ENCODE data around the gene CCDC78. TPM values are rescaled to one million over a fixed set of nuclear protein-coding genes. Genes with fewer than 3 reads are reported as not detected.

The CCDC78 gene
- total and polyA plus RNA-seq, 2 of the 13 experiments (the other 11 are each of a cell fraction or from before 2014, with no cell fraction given): 0.53 to 1.5 TPM

GRCh38 chr16:674968-675883 is 51.0 kb downstream of the CCDC78 start, which contains the start of gene RHBDL1 (continued):
- TF ChIP-seq ZNF747 (CRISPR knock-in tag; IDR thresholded peaks at IDR 0.05; ENCODE audit: borderline replicate concordance): no peak
- TF ChIP-seq ZNF790 (CRISPR knock-in tag; IDR thresholded peaks at IDR 0.05; ENCODE audit: borderline replicate concordance): no peak
- TF ChIP-seq HNF1B (CRISPR knock-in tag; IDR thresholded peaks at IDR 0.05): no peak
- TF ChIP-seq MIER3 (CRISPR knock-in tag; IDR thresholded peaks at IDR 0.05; ENCODE audit: borderline replicate concordance): no peak
- no peak for TF ChIP-seq KLF11 (CRISPR knock-in tag; IDR thresholded peaks at IDR 0.05)
- TF ChIP-seq E2F2 (CRISPR knock-in tag; IDR thresholded peaks at IDR 0.05; ENCODE audit: borderline replicate concordance): no peak
- TF ChIP-seq SRF (IDR thresholded peaks at IDR 0.05; ENCODE audit: low read depth, low read length): no peak
- peak; percentile 7; the same call in 1 of the 2 replicates for TF ChIP-seq ZFP91 (CRISPR knock-in tag; IDR thresholded peaks at IDR 0.05; ENCODE audit: borderline replicate concordance)
- no peak for TF ChIP-seq CAMTA2 (CRISPR knock-in tag; IDR thresholded peaks at IDR 0.05; ENCODE audit: borderline replicate concordance)
- TF ChIP-seq ZBTB43 (CRISPR knock-in tag; conservative IDR thresholded peaks at IDR 0.05): no peak
- no peak for TF ChIP-seq ZNF441 (CRISPR knock-in tag; IDR thresholded peaks at IDR 0.05; ENCODE audit: borderline replicate concordance)
- TF ChIP-seq ZNF546 (CRISPR knock-in tag; conservative IDR thresholded peaks at IDR 0.05): no peak
- no peak for TF ChIP-seq CEBPZ (IDR thresholded peaks at IDR 0.05; ENCODE audit: low read length)
- no peak for TF ChIP-seq ATF6 (CRISPR knock-in tag; conservative IDR thresholded peaks at IDR 0.05)
- TF ChIP-seq POLR2A (IDR thresholded peaks at IDR 0.05; ENCODE audit: insufficient read depth in 1 of 2, low read depth in 2 of 2, low read length in 2 of 2): peak in 1 of 2 experiments; percentile 50; a peak in 1 of 4 replicates
- peak; percentile 65 for TF ChIP-seq MXD1 (CRISPR knock-in tag; IDR thresholded peaks at IDR 0.05)
